H9 (cell line): Measurements from ENCODE around the gene CD3D. TPM values are rescaled to one million over a fixed set of nuclear protein-coding genes. Genes with fewer than 3 reads are reported as not detected.

Source experiments
- DNase-seq: peaks from one replicate; pipeline ENCODE4 v3.0.0-alpha.2; 2017
- H2AFZ ChIP-seq: one replicate; pipeline ENCODE4 v1.6.1; 2013; ENCODE audit warnings: mild to moderate bottlenecking, low read length, control low read depth, moderate library complexity
- H2AK5ac ChIP-seq: 2 replicates; pipeline ENCODE4 v1.6.1; 2013; ENCODE audit warnings: low read length, control low read depth, mixed read lengths; ENCODE audit not compliant: insufficient read length
- H2BK120ac ChIP-seq: one replicate; pipeline ENCODE4 v1.6.1; 2013; ENCODE audit warnings: low read depth, mild to moderate bottlenecking, low read length, control low read depth, inconsistent platforms; ENCODE audit not compliant: poor library complexity, severe bottlenecking
- H2BK12ac ChIP-seq: 2 replicates; pipeline ENCODE4 v1.6.1; 2013; ENCODE audit warnings: low read length, control low read depth, mixed read lengths, low read depth; ENCODE audit not compliant: insufficient read length
- H2BK15ac ChIP-seq: 2 replicates; pipeline ENCODE4 v1.6.1; 2013; ENCODE audit warnings: low read depth, low read length, control low read depth
- H2BK20ac ChIP-seq: one replicate; pipeline ENCODE4 v1.6.1; 2013; ENCODE audit warnings: low read depth, mild to moderate bottlenecking, low read length, control low read depth, inconsistent platforms; ENCODE audit not compliant: poor library complexity, severe bottlenecking
- H2BK5ac ChIP-seq: 2 replicates; pipeline ENCODE4 v1.6.1; 2013; ENCODE audit warnings: low read length, control low read depth, mixed read lengths; ENCODE audit not compliant: insufficient read length
- H3K14ac ChIP-seq: 2 replicates; pipeline ENCODE4 v1.6.1; 2013; ENCODE audit warnings: low read length, control low read depth; ENCODE audit not compliant: insufficient read depth
- H3K18ac ChIP-seq: 2 replicates; pipeline ENCODE4 v1.6.1; 2013; ENCODE audit warnings: low read depth, mild to moderate bottlenecking, mixed read lengths, low read length, control low read depth; ENCODE audit not compliant: insufficient read length
- H3K23ac ChIP-seq: 2 replicates; pipeline ENCODE4 v1.6.1; 2013; ENCODE audit warnings: low read length, control low read depth, mixed read lengths, low read depth; ENCODE audit not compliant: insufficient read length
- H3K23me2 ChIP-seq: 2 replicates; pipeline ENCODE4 v1.6.1; 2013; ENCODE audit warnings: low read depth, mild to moderate bottlenecking, mixed read lengths, low read length, control low read depth; ENCODE audit not compliant: insufficient read length, poor library complexity, severe bottlenecking
- H3K27ac ChIP-seq: 2 replicates; pipeline ENCODE4 v1.5.1; 2013; ENCODE audit warnings: low read length, control low read depth, mixed read lengths, low read depth; ENCODE audit not compliant: insufficient read length
- H3K27me3 ChIP-seq: 2 replicates; pipeline ENCODE4 v1.6.1; 2013; ENCODE audit warnings: low read length, control low read depth, inconsistent platforms; ENCODE audit not compliant: insufficient read depth
- H3K4ac ChIP-seq: 2 replicates; pipeline ENCODE4 v1.6.1; 2013; ENCODE audit warnings: low read depth, mild to moderate bottlenecking, control low read depth, inconsistent platforms, low read length, moderate library complexity
- H3K4me1 ChIP-seq: 2 replicates; pipeline ENCODE4 v1.6.1; 2013; ENCODE audit warnings: low read length, control low read depth, inconsistent platforms; ENCODE audit not compliant: insufficient read depth
- H3K4me2 ChIP-seq: 2 replicates; pipeline ENCODE4 v1.6.1; 2013; ENCODE audit warnings: low read length, control low read depth, mixed read lengths; ENCODE audit not compliant: insufficient read length, insufficient read depth
- H3K56ac ChIP-seq: 2 replicates; pipeline ENCODE4 v1.6.1; 2013; ENCODE audit warnings: low read depth, mild to moderate bottlenecking, mixed read lengths, low read length, control low read depth; ENCODE audit not compliant: insufficient read length
- H3K79me1 ChIP-seq: 2 replicates; pipeline ENCODE4 v1.6.1; 2013; ENCODE audit warnings: low read depth, mild to moderate bottlenecking, moderate library complexity, low read length, control low read depth, inconsistent platforms; ENCODE audit not compliant: insufficient read depth, poor library complexity, severe bottlenecking
- H3K79me2 ChIP-seq: 2 replicates; pipeline ENCODE4 v1.6.1; 2013; ENCODE audit warnings: low read length, control low read depth, inconsistent platforms; ENCODE audit not compliant: insufficient read depth
- H3K9ac ChIP-seq: 2 replicates; pipeline ENCODE4 v1.6.1; 2013; ENCODE audit warnings: low read length, control low read depth, mixed read lengths; ENCODE audit not compliant: insufficient read length; ENCODE audit errors: extremely low read depth
- H3K9me3 ChIP-seq: one replicate; pipeline ENCODE4 v1.6.1; 2013; ENCODE audit warnings: low read depth, low read length, inconsistent platforms; ENCODE audit not compliant: control insufficient read depth
- H3T11ph ChIP-seq: one replicate; pipeline ENCODE4 v1.6.1; 2013; ENCODE audit warnings: mild to moderate bottlenecking, low read length, control low read depth, inconsistent platforms
- H4K20me1 ChIP-seq: one replicate; pipeline ENCODE4 v1.6.1; 2013; ENCODE audit not compliant: control insufficient read depth, insufficient read length, insufficient read depth
- H4K5ac ChIP-seq: 2 replicates; pipeline ENCODE4 v1.6.1; 2013; ENCODE audit warnings: low read depth, mild to moderate bottlenecking, mixed read lengths, low read length, control low read depth; ENCODE audit not compliant: insufficient read length
- H4K8ac ChIP-seq: replicated peaks from 2 replicates; pipeline ENCODE4 v1.6.1; 2013; ENCODE audit warnings: low read length, control low read depth, mixed read lengths, low read depth; ENCODE audit not compliant: insufficient read length
- H4K91ac ChIP-seq: 2 replicates; pipeline ENCODE4 v1.6.1; 2013; ENCODE audit warnings: low read depth, mild to moderate bottlenecking, moderate library complexity, mixed read lengths, low read length, control low read depth; ENCODE audit not compliant: insufficient read length
- H3K27ac Mint-ChIP-seq, 3 experiments: 2 replicates in 2 of 3; 3 replicates in 1 of 3; pipeline ENCODE4 v1.8.0; 2020 to 2021; ENCODE audit warnings: mixed read lengths in 3 of 3, mild to moderate bottlenecking in 1 of 3, moderate library complexity in 1 of 3
- H3K27me3 Mint-ChIP-seq: 2 replicates; pipeline ENCODE4 v1.8.0; 2021; ENCODE audit warnings: low read depth, mild to moderate bottlenecking, moderate library complexity, mixed read lengths
- H3K36me3 Mint-ChIP-seq, 3 experiments: 2 replicates in 2 of 3; 3 replicates in 1 of 3; pipeline ENCODE4 v1.8.0; 2020 to 2021; ENCODE audit warnings: low read depth in 3 of 3, mixed read lengths in 3 of 3; ENCODE audit not compliant: insufficient read depth in 1 of 3
- H3K4me1 Mint-ChIP-seq, 2 experiments: 2 replicates each; pipeline ENCODE4 v1.8.0; 2020; ENCODE audit warnings: mixed read lengths in 2 of 2
- H3K4me3 Mint-ChIP-seq, 2 experiments: 2 replicates in 1 of 2; 3 replicates in 1 of 2; pipeline ENCODE4 v1.8.0; 2020 to 2021; ENCODE audit warnings: mild to moderate bottlenecking in 2 of 2, mixed read lengths in 2 of 2, moderate library complexity in 1 of 2
- H3K9me3 Mint-ChIP-seq, 2 experiments: 2 replicates in 1 of 2; 3 replicates in 1 of 2; pipeline ENCODE4 v1.8.0; 2020; ENCODE audit warnings: mild to moderate bottlenecking in 2 of 2, mixed read lengths in 2 of 2, moderate library complexity in 1 of 2
- WGBS: extraction: QIAGEN DNeasy Blood & Tissue Kit; methylation state at CpG from one replicate; pipeline ENCODE4 v1.1.7; 2013; ENCODE audit warnings: missing lambda C conversion rate, low lambda C conversion rate, mixed read lengths; ENCODE audit not compliant: insufficient read length; ENCODE audit errors: extremely low coverage; 5-methylcytosine and 5-hydroxymethylcytosine counted together
- total RNA-seq: library from RNA; stranded (reverse); gene quantifications from 2 replicates; pipeline ENCODE4 v1.2.1, GENCODE V29; 2021
- TF ChIP-seq, protein P1 (sequence below): fragments of 200-600 bp; sonication (generic); conservative IDR thresholded peaks from 3 replicates; pipeline ENCODE4 v1.8.0; 2021; ENCODE audit warnings: antibody characterized with exemption, mild to moderate bottlenecking

CD3D gene
- total RNA-seq, 1 experiment from 2014 or later: not detected

DNA sequence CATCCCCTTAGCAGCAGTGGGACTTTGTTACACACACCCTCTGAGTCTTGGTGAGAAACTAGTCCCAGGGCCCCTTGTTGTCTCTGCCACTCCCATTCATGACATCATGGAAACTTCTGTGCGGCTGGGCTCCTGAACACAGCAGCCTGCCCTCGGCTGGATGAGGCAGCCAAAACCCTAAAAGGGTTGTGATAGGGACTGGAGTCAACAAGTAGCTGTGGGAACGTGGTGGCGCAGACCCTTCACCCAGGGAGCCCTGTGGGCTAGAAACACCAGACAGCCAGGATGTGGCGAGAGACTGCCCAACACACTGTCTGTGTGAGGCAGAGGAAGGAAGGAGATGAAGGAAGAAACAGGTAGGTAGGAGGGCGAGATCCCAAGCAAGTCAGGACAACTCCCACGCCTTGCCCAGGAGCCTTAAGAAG is 3.9 kb downstream of the CD3D start:
- H3K4me2 ChIP-seq: no peak overlapping the region
- H2AK5ac ChIP-seq: no peak overlapping the region
- no peaks in the 10 kb centered on the region for H3K27me3 ChIP-seq
- H2BK12ac ChIP-seq: no peak overlapping the region
- H3K4me1 Mint-ChIP-seq: peaks cover 0 to 2% of the 10 kb centered on the region in 2 experiments; a peak in 1 of 4 replicates
- H3K9me3 ChIP-seq: no peaks in the 10 kb centered on the region
- TF ChIP-seq, protein P1, sequence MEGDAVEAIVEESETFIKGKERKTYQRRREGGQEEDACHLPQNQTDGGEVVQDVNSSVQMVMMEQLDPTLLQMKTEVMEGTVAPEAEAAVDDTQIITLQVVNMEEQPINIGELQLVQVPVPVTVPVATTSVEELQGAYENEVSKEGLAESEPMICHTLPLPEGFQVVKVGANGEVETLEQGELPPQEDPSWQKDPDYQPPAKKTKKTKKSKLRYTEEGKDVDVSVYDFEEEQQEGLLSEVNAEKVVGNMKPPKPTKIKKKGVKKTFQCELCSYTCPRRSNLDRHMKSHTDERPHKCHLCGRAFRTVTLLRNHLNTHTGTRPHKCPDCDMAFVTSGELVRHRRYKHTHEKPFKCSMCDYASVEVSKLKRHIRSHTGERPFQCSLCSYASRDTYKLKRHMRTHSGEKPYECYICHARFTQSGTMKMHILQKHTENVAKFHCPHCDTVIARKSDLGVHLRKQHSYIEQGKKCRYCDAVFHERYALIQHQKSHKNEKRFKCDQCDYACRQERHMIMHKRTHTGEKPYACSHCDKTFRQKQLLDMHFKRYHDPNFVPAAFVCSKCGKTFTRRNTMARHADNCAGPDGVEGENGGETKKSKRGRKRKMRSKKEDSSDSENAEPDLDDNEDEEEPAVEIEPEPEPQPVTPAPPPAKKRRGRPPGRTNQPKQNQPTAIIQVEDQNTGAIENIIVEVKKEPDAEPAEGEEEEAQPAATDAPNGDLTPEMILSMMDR: no peak
- peaks cover under 1 to 3% of the 10 kb centered on the region in 2 experiments; a peak in 3 of 5 replicates for H3K9me3 Mint-ChIP-seq
- no peak overlapping the region for H4K91ac ChIP-seq
- H2BK5ac ChIP-seq: no peak overlapping the region
- H3K23ac ChIP-seq: no peak overlapping the region
- no CpG with 5 or more reads among the region's 7 CpGs for WGBS
- H3K9ac ChIP-seq: no peak overlapping the region
- no peak overlapping the region for H3T11ph ChIP-seq
- H3K36me3 Mint-ChIP-seq: no peaks in the 10 kb centered on the region
- H4K5ac ChIP-seq: no peak overlapping the region
- no peak overlapping the region for H3K56ac ChIP-seq
- 0 out of 7 replicates have a peak overlapping the region, but pooled peaks of 1 of the 3 experiments have one; percentile 18 for H3K27ac Mint-ChIP-seq
- H3K23me2 ChIP-seq: no peaks in the 10 kb centered on the region
- H3K27ac ChIP-seq: no peak overlapping the region
- no peak for DNase-seq
- peaks cover 25% of the 10 kb centered on the region for H3K27me3 Mint-ChIP-seq
- no peak overlapping the region for H2BK20ac ChIP-seq
- no peaks in the 10 kb centered on the region for H4K20me1 ChIP-seq
- H3K79me1 ChIP-seq: no peaks in the 10 kb centered on the region
- H3K14ac ChIP-seq: 0 out of 2 replicates have a peak overlapping the region, but pooled peaks have one; percentile 3
- no peaks in the 10 kb centered on the region for H3K4me1 ChIP-seq
- no peak overlapping the region for H2BK120ac ChIP-seq
- no peak overlapping the region for H2BK15ac ChIP-seq
- no peak overlapping the region for H2AFZ ChIP-seq
- H3K79me2 ChIP-seq: no peaks in the 10 kb centered on the region
- H3K4ac ChIP-seq: no peak overlapping the region
- H3K4me3 Mint-ChIP-seq: no peak overlapping the region
- H3K18ac ChIP-seq: no peak overlapping the region
- H4K8ac ChIP-seq: no peak overlapping the region
